WTC11 (cell line): ENCODE measurements around the gene GEMIN7. TPM values are rescaled to one million over a fixed set of nuclear protein-coding genes. Genes with fewer than 3 reads are reported as not detected.

ENCODE experiments used
- ATAC-seq: fragments of 200-7000 bp; cut with Tn5 transposase; 2 replicates; pipeline ENCODE4 v1.10.0; 2021; ENCODE audit warnings: mild to moderate bottlenecking, moderate library complexity
- CTCF ChIA-PET: fragments of 300-600 bp; sonication (Branson Sonifier 250); formaldehyde crosslinking; loops from one replicate; lab custom pipeline; 2021; ENCODE audit warnings: antibody characterized with exemption; lab: Charles Lee
- POLR2A ChIA-PET: fragments of 350-600 bp; sonication (Branson Sonifier 250); formaldehyde crosslinking; loops from one replicate; lab custom pipeline; 2021; ENCODE audit warnings: antibody characterized with exemption; lab: Charles Lee
- DNase-seq: peaks from one replicate; pipeline ENCODE4 v3.0.0; 2021; ENCODE audit warnings: low spot score
- H3K27ac Mint-ChIP-seq: 2 replicates; pipeline ENCODE4 v1.8.0; 2021; ENCODE audit warnings: mixed read lengths
- H3K27me3 Mint-ChIP-seq: 2 replicates; pipeline ENCODE4 v1.8.0; 2021; ENCODE audit warnings: low read depth, mild to moderate bottlenecking, moderate library complexity, mixed read lengths
- H3K36me3 Mint-ChIP-seq: 2 replicates; pipeline ENCODE4 v1.8.0; 2021; ENCODE audit warnings: mixed read lengths
- H3K4me1 Mint-ChIP-seq: 2 replicates; pipeline ENCODE4 v1.8.0; 2022; ENCODE audit warnings: mixed read lengths
- H3K4me3 Mint-ChIP-seq: 2 replicates; pipeline ENCODE4 v1.8.0; 2021; ENCODE audit warnings: mild to moderate bottlenecking, moderate library complexity, mixed read lengths
- H3K9me3 Mint-ChIP-seq: 2 replicates; pipeline ENCODE4 v1.8.0; 2021; ENCODE audit warnings: mixed read lengths
- CREM ChIP-seq: sonication (generic); formaldehyde crosslinking; IDR thresholded peaks from 2 replicates; pipeline ENCODE4 v1.8.1; 2022; ENCODE audit warnings: mild to moderate bottlenecking, missing genetic modification reagents, moderate library complexity
- ELF4 ChIP-seq: sonication (generic); formaldehyde crosslinking; IDR thresholded peaks from 2 replicates; pipeline ENCODE4 v1.8.1; 2022; ENCODE audit warnings: low read depth, mild to moderate bottlenecking, moderate library complexity, missing genetic modification reagents
- ERG ChIP-seq: fragments of 250-450 bp; sonication (Bioruptor Pico); IDR thresholded peaks from 2 replicates; pipeline ENCODE4 v1.8.0; 2021; ENCODE audit warnings: mild to moderate bottlenecking
- FOXP1 ChIP-seq: sonication (generic); formaldehyde crosslinking; IDR thresholded peaks from 2 replicates; pipeline ENCODE4 v1.8.0; 2022; ENCODE audit warnings: missing genetic modification reagents, mild to moderate bottlenecking, moderate library complexity, borderline replicate concordance
- FOXP4 ChIP-seq: sonication (generic); formaldehyde crosslinking; IDR thresholded peaks from 2 replicates; pipeline ENCODE4 v1.8.0; 2022; ENCODE audit warnings: mild to moderate bottlenecking, missing genetic modification reagents
- IRF2 ChIP-seq: sonication (generic); formaldehyde crosslinking; IDR thresholded peaks from 2 replicates; pipeline ENCODE4 v1.8.0; 2022; ENCODE audit warnings: low read depth, missing genetic modification reagents, borderline replicate concordance
- KAT7 ChIP-seq: sonication (generic); formaldehyde crosslinking; IDR thresholded peaks from 2 replicates; pipeline ENCODE4 v1.8.1; 2023; ENCODE audit warnings: missing genetic modification reagents, mild to moderate bottlenecking, borderline replicate concordance
- MAX ChIP-seq: sonication (generic); formaldehyde crosslinking; IDR thresholded peaks from 2 replicates; pipeline ENCODE4 v1.8.0; 2022; ENCODE audit warnings: mild to moderate bottlenecking, missing genetic modification reagents
- MYBL2 ChIP-seq: sonication (generic); formaldehyde crosslinking; IDR thresholded peaks from 2 replicates; pipeline ENCODE4 v1.8.1; 2023; ENCODE audit warnings: mild to moderate bottlenecking, moderate library complexity, missing genetic modification reagents
- NFE2L1 ChIP-seq: sonication (generic); formaldehyde crosslinking; IDR thresholded peaks from 2 replicates; pipeline ENCODE4 v1.8.1; 2023; ENCODE audit warnings: missing genetic modification reagents
- NFYB ChIP-seq: sonication (generic); formaldehyde crosslinking; conservative IDR thresholded peaks from 2 replicates; pipeline ENCODE4 v1.8.0; 2022; ENCODE audit warnings: low read depth, missing genetic modification reagents
- NR2C2 ChIP-seq: sonication (generic); formaldehyde crosslinking; IDR thresholded peaks from 2 replicates; pipeline ENCODE4 v1.8.0; 2022; ENCODE audit warnings: mild to moderate bottlenecking, missing genetic modification reagents
- SOX15 ChIP-seq: fragments of 250-450 bp; sonication (Bioruptor Pico); IDR thresholded peaks from 2 replicates; pipeline ENCODE4 v1.9.0; 2021; ENCODE audit warnings: mild to moderate bottlenecking
- SP1 ChIP-seq: sonication (generic); formaldehyde crosslinking; conservative IDR thresholded peaks from 2 replicates; pipeline ENCODE4 v1.8.1; 2022; ENCODE audit warnings: missing genetic modification reagents
- ZNF232 ChIP-seq: sonication (generic); formaldehyde crosslinking; IDR thresholded peaks from 2 replicates; pipeline ENCODE4 v1.8.0; 2022; ENCODE audit warnings: mild to moderate bottlenecking, missing genetic modification reagents
- ZNF263 ChIP-seq: sonication (generic); formaldehyde crosslinking; IDR thresholded peaks from 2 replicates; pipeline ENCODE4 v1.8.1; 2022; ENCODE audit warnings: low read depth, mild to moderate bottlenecking, moderate library complexity, missing genetic modification reagents
- ZNF416 ChIP-seq: fragments of 250-450 bp; sonication (Bioruptor Pico); IDR thresholded peaks from 2 replicates; pipeline ENCODE4 v1.9.0; 2021; ENCODE audit warnings: mild to moderate bottlenecking, inconsistent platforms
- total RNA-seq: library from RNA; stranded (reverse); gene quantifications from 3 replicates; pipeline ENCODE4 v1.2.3, GENCODE V29; 2021
- TF ChIP-seq, protein P1 (sequence below): sonication (generic); formaldehyde crosslinking; IDR thresholded peaks from 2 replicates; pipeline ENCODE4 v1.8.1; 2022; ENCODE audit warnings: mild to moderate bottlenecking, missing genetic modification reagents, moderate library complexity, borderline replicate concordance
- TF ChIP-seq, protein P2 (sequence below): sonication (generic); formaldehyde crosslinking; IDR thresholded peaks from 2 replicates; pipeline ENCODE4 v1.8.0; 2023; ENCODE audit warnings: missing genetic modification reagents, mild to moderate bottlenecking, borderline replicate concordance

GEMIN7 gene
- total RNA-seq, 1 experiment from 2014 or later, result 55.0 TPM

- ChIA-PET CTCF (interaction anchor here (0.6 to 3.4 kb wide), 5 partner anchors 15 to 502 kb away, joined by 3 to 10 read pairs (median 6); no protein-coding TSS in a partner anchor), POLR2A (no interaction called here)
- H3K4me3 Mint-ChIP-seq, result peak overlapping the region; percentile 33
- peak; percentile 21; the same call in 1 of the 2 replicates for ATAC-seq
- H3K27ac Mint-ChIP-seq, result peak overlapping the region; percentile 92
- H3K9me3 Mint-ChIP-seq, result no peaks in the 10 kb centered on the region
- H3K36me3 Mint-ChIP-seq, result no peaks in the 10 kb centered on the region; the same call in 1 of the 2 replicates
- H3K27me3 Mint-ChIP-seq, result no peaks in the 10 kb centered on the region
- DNase-seq, result no peak
- peaks cover 65% of the 10 kb centered on the region for H3K4me1 Mint-ChIP-seq
- TF ChIP-seq NFE2L1 (no peak), KAT7 (no peak), SP1 (CRISPR knock-in tag) (no peak)
Observed at GRCh38 chr19:45097776-45098520, 18.9 kb downstream of the GEMIN7 start.

GRCh38 chr19:45098521-45099466 lies 19.7 kb downstream of the GEMIN7 start:
- CTCF ChIA-PET, result interaction anchor here (0.6 to 3.4 kb wide), 5 partner anchors 14 to 105 kb away, joined by 3 to 10 read pairs (median 6); no protein-coding TSS in a partner anchor

GRCh38 chr19:45099467-45100191 lies 20.6 kb downstream of the GEMIN7 start:
- Mint-ChIP-seq H3K9me3 (no peaks in the 10 kb centered on the region), H3K27me3 (no peaks in the 10 kb centered on the region), H3K4me3 (no peak overlapping the region), H3K4me1 (peaks cover 69% of the 10 kb centered on the region), H3K36me3 (no peaks in the 10 kb centered on the region), H3K27ac (0 out of 2 replicates have a peak overlapping the region, but pooled peaks have one; percentile 15)
- ChIA-PET CTCF (interaction anchor here (3.4 kb wide), 1 partner anchor 40 kb away, joined by 10 read pairs; no protein-coding TSS in a partner anchor), POLR2A (no interaction called here)
- peak; percentile 6; the same call in 1 of the 2 replicates for ATAC-seq
- DNase-seq, result no peak
- TF ChIP-seq FOXP1 (CRISPR knock-in tag) (no peak), CREM (no peak), MAX (CRISPR knock-in tag) (no peak), ZNF416 (CRISPR knock-in tag) (no peak), SOX15 (no peak), NFE2L1 (no peak), ERG (CRISPR knock-in tag) (no peak), ZNF232 (CRISPR knock-in tag) (no peak), ZNF263 (CRISPR knock-in tag) (no peak), NFYB (CRISPR knock-in tag) (no peak), MYBL2 (CRISPR knock-in tag) (no peak), IRF2 (CRISPR knock-in tag) (no peak), FOXP4 (CRISPR knock-in tag) (no peak), NR2C2 (CRISPR knock-in tag) (no peak)
- TF ChIP-seq, protein P1, sequence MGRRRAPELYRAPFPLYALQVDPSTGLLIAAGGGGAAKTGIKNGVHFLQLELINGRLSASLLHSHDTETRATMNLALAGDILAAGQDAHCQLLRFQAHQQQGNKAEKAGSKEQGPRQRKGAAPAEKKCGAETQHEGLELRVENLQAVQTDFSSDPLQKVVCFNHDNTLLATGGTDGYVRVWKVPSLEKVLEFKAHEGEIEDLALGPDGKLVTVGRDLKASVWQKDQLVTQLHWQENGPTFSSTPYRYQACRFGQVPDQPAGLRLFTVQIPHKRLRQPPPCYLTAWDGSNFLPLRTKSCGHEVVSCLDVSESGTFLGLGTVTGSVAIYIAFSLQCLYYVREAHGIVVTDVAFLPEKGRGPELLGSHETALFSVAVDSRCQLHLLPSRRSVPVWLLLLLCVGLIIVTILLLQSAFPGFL (CRISPR knock-in tag), result no peak
- TF ChIP-seq, protein P2, sequence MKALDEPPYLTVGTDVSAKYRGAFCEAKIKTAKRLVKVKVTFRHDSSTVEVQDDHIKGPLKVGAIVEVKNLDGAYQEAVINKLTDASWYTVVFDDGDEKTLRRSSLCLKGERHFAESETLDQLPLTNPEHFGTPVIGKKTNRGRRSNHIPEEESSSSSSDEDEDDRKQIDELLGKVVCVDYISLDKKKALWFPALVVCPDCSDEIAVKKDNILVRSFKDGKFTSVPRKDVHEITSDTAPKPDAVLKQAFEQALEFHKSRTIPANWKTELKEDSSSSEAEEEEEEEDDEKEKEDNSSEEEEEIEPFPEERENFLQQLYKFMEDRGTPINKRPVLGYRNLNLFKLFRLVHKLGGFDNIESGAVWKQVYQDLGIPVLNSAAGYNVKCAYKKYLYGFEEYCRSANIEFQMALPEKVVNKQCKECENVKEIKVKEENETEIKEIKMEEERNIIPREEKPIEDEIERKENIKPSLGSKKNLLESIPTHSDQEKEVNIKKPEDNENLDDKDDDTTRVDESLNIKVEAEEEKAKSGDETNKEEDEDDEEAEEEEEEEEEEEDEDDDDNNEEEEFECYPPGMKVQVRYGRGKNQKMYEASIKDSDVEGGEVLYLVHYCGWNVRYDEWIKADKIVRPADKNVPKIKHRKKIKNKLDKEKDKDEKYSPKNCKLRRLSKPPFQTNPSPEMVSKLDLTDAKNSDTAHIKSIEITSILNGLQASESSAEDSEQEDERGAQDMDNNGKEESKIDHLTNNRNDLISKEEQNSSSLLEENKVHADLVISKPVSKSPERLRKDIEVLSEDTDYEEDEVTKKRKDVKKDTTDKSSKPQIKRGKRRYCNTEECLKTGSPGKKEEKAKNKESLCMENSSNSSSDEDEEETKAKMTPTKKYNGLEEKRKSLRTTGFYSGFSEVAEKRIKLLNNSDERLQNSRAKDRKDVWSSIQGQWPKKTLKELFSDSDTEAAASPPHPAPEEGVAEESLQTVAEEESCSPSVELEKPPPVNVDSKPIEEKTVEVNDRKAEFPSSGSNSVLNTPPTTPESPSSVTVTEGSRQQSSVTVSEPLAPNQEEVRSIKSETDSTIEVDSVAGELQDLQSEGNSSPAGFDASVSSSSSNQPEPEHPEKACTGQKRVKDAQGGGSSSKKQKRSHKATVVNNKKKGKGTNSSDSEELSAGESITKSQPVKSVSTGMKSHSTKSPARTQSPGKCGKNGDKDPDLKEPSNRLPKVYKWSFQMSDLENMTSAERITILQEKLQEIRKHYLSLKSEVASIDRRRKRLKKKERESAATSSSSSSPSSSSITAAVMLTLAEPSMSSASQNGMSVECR, result no peak

More at GRCh38 chr19:45098521-45099466, 19.7 kb downstream of the GEMIN7 start:
- H3K4me3 Mint-ChIP-seq, result no peak overlapping the region
- ATAC-seq (no peak), DNase-seq (no peak)
- no peak for TF ChIP-seq ELF4 (CRISPR knock-in tag)
- POLR2A ChIA-PET, result no interaction called here
- H3K27me3 Mint-ChIP-seq, result no peaks in the 10 kb centered on the region
- H3K9me3 Mint-ChIP-seq, result no peaks in the 10 kb centered on the region
- no peaks in the 10 kb centered on the region; the same call in 1 of the 2 replicates for H3K36me3 Mint-ChIP-seq
- peaks cover 69% of the 10 kb centered on the region for H3K4me1 Mint-ChIP-seq
- peak overlapping the region; percentile 45 for H3K27ac Mint-ChIP-seq
